ENCODE results near the gene RABGAP1L.

DNA sequence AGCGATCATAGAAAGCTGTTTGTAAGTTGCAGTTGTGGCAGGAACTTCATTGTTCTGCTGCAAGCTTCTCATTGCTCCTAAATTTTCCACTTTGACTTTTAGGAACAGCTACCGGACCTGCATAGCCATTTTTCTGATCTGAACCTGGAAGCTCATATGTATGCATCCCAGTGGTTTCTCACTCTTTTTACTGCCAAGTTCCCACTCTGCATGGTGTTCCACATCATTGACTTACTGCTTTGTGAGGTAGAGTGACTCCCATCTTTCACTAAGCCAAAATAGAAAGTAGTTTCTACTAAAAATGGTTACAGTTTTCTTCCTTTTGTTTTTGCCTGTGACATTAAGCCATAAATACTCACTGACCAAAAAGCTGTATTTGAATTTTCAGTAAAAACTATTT, 542.7 kb downstream of the RABGAP1L start:
- TF ChIP-seq, protein P1, sequence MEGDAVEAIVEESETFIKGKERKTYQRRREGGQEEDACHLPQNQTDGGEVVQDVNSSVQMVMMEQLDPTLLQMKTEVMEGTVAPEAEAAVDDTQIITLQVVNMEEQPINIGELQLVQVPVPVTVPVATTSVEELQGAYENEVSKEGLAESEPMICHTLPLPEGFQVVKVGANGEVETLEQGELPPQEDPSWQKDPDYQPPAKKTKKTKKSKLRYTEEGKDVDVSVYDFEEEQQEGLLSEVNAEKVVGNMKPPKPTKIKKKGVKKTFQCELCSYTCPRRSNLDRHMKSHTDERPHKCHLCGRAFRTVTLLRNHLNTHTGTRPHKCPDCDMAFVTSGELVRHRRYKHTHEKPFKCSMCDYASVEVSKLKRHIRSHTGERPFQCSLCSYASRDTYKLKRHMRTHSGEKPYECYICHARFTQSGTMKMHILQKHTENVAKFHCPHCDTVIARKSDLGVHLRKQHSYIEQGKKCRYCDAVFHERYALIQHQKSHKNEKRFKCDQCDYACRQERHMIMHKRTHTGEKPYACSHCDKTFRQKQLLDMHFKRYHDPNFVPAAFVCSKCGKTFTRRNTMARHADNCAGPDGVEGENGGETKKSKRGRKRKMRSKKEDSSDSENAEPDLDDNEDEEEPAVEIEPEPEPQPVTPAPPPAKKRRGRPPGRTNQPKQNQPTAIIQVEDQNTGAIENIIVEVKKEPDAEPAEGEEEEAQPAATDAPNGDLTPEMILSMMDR (IDR thresholded peaks at IDR 0.05; ENCODE audit: low read depth, low read length), result no peak
- TF ChIP-seq EZH2phosphoT487 (IDR thresholded peaks at IDR 0.05; ENCODE audit: low read depth), result no peak
